ENCODE results near the gene TST.

The TST gene

DNA sequence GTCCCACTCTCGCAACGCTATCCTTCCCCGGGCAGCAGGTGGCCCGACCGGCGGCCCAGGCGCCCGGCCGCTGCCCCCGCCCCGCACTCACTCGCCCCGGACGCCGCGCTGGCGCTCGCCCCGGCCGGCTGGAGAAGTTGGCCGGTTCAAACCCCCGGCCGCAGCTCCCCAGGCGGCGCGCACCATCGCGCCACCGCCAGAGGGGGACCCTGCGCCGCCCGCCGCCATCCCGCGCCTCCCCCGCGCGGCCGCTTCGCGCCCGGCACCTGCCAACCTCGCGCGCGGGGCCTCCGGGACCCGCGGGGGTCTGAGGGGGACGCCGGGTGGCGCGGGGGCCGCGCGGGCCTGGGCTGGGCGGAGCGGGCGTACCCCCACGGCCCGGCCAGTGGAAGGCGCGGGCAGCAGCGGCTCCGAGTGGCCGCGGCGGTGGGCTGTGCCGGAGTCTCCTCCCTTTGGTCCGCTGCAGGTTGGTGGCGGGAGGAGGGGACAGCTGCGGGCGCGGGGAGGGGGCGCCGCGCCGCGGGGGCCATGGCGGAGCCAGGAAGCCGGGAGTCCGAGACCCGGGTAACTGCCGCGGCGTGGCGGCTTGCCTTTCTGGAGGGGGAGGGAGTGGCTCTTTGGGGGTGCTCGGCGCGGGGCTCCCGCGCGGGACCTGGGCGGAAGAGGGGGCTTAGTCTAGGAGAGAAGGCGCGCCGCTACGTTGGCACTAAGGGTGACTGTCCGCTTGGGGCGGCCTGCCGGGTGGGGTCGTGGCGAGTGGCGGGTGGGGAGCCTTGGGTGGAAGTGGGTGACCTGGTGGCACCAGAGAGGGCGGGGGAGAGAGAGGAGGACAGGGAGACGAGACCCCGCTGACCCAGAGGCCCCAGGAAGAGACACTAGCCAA lies at the start of gene TST, which contains the start of gene MPST:
Gene TST, minus strand, starts transcription at position 139 of the 883 bp plus-strand sequence. CDS start 715 bp downstream, outside the sequence.
Gene MPST, plus strand, starts transcription at position 434 of the 883 bp plus-strand sequence. Its CDS starts 95 bp downstream, at position 529.
- Histone ChIP-seq H3K4me3 (replicated peaks; ENCODE audit: low read depth, low read length) (peak within 1 kb of the TSS; percentile 68), H3K27me3 (replicated peaks; ENCODE audit: control insufficient read depth, insufficient read depth, low read length) (no peaks in the 10 kb centered on the region), H3K36me3 (ENCODE audit: control insufficient read depth, insufficient read depth, low read length) (no peaks in the 10 kb centered on the region; the same call in 1 of the 2 replicates)
- peak; percentile 15 for TF ChIP-seq CTCF (IDR thresholded peaks at IDR 0.05; ENCODE audit: insufficient read depth, low read length, poor library complexity, severe bottlenecking)
- DNase-seq (ENCODE audit: extremely low read depth, insufficient read length), result peak; percentile 77

GRCh38 chr22:37068859-37069258 lies 49.6 kb upstream of the TST start:
- TF ChIP-seq CTCF (IDR thresholded peaks at IDR 0.05; ENCODE audit: insufficient read depth, low read length, poor library complexity, severe bottlenecking), result no peak
- H3K36me3 ChIP-seq (ENCODE audit: control insufficient read depth, insufficient read depth, low read length), result no peaks in the 10 kb centered on the region
- no peak for DNase-seq (ENCODE audit: extremely low read depth, insufficient read length)
- no peaks in the 10 kb centered on the region; the same call in 1 of the 2 replicates for H3K27me3 ChIP-seq (replicated peaks; ENCODE audit: control insufficient read depth, insufficient read depth, low read length)
- H3K4me3 ChIP-seq (replicated peaks; ENCODE audit: low read depth, low read length), result no peak overlapping the region

DNA sequence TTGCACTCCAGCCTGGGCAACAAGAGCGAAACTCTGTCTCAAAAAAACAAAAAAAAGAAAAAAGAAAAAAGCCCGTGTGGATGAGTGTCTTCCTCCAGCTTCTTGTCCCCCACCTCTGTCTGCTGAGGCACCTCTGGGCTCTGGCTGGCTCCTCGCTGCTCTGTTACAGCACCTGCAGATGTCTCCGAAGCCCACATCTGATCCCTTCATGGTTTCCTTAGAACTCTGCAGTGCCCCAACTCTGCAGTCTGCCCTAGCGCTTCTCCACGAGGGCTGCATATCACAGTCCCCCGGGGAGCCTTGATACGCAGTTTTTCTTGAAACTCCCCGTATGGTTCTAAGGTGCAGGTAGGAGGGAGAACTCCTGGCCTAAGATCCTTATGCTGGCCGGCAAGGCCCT lies 48.2 kb upstream of the TST start:
- Histone ChIP-seq H3K36me3 (ENCODE audit: control insufficient read depth, insufficient read depth, low read length) (no peaks in the 10 kb centered on the region), H3K27me3 (replicated peaks; ENCODE audit: control insufficient read depth, insufficient read depth, low read length) (no peaks in the 10 kb centered on the region; the same call in 1 of the 2 replicates), H3K4me3 (replicated peaks; ENCODE audit: low read depth, low read length) (no peak overlapping the region)
- DNase-seq (ENCODE audit: extremely low read depth, insufficient read length), result no peak
- TF ChIP-seq CTCF (IDR thresholded peaks at IDR 0.05; ENCODE audit: insufficient read depth, low read length, poor library complexity, severe bottlenecking), result no peak

GRCh38 chr22:37065961-37066360 lies 46.7 kb upstream of the TST start:
- no peak for DNase-seq (ENCODE audit: extremely low read depth, insufficient read length)
- Histone ChIP-seq H3K4me3 (replicated peaks; ENCODE audit: low read depth, low read length) (no peak overlapping the region), H3K36me3 (ENCODE audit: control insufficient read depth, insufficient read depth, low read length) (no peaks in the 10 kb centered on the region), H3K27me3 (replicated peaks; ENCODE audit: control insufficient read depth, insufficient read depth, low read length) (no peaks in the 10 kb centered on the region; the same call in 1 of the 2 replicates)
- no peak for TF ChIP-seq CTCF (IDR thresholded peaks at IDR 0.05; ENCODE audit: insufficient read depth, low read length, poor library complexity, severe bottlenecking)

DNA sequence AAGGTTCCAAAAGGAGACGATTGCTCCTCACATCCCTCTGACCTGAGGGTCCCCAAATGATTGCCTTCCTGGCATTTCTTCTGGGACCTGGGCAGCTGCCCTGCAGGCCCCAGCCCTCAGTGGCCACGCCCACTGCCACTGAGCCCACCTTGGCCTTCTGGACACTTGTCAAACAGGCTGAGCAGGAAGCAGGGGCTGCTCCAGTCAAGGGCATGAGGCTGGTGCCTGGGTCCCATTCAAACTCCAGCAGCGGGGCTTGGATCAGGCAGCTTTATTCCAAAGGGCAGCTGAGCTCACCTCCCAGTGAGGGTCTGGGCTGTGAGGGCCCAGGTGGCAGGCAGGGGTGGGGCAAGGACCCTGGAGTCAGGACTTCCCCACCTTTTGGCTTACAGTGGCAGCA lies 45.9 kb upstream of the TST start:
- Histone ChIP-seq H3K36me3 (ENCODE audit: control insufficient read depth, insufficient read depth, low read length) (no peaks in the 10 kb centered on the region), H3K27me3 (replicated peaks; ENCODE audit: control insufficient read depth, insufficient read depth, low read length) (no peaks in the 10 kb centered on the region), H3K4me3 (replicated peaks; ENCODE audit: low read depth, low read length) (no peak overlapping the region)
- no peak for TF ChIP-seq CTCF (IDR thresholded peaks at IDR 0.05; ENCODE audit: insufficient read depth, low read length, poor library complexity, severe bottlenecking)
- DNase-seq (ENCODE audit: extremely low read depth, insufficient read length), result no peak
